Measurements from ENCODE around the gene HBZ. TPM values are rescaled to one million over a fixed set of nuclear protein-coding genes. Genes with fewer than 3 reads are reported as not detected.
"Not testable (repeated sequence)": the region's sequence is repeated elsewhere in the genome, so short reads cannot be mapped to it uniquely, and the experiment has no call there.

HBZ gene
- total RNA-seq, 1 donor from 2014 or later = 0.31 TPM

- DNase-seq = no peak
Observed at GRCh38 chr16:180101-180675, 27.7 kb downstream of the HBZ start, which contains the start of gene HBQ1. HBQ1 (plus strand) TSS chr16:180459; CDS start chr16:180487, 28 bp downstream.

DNA sequence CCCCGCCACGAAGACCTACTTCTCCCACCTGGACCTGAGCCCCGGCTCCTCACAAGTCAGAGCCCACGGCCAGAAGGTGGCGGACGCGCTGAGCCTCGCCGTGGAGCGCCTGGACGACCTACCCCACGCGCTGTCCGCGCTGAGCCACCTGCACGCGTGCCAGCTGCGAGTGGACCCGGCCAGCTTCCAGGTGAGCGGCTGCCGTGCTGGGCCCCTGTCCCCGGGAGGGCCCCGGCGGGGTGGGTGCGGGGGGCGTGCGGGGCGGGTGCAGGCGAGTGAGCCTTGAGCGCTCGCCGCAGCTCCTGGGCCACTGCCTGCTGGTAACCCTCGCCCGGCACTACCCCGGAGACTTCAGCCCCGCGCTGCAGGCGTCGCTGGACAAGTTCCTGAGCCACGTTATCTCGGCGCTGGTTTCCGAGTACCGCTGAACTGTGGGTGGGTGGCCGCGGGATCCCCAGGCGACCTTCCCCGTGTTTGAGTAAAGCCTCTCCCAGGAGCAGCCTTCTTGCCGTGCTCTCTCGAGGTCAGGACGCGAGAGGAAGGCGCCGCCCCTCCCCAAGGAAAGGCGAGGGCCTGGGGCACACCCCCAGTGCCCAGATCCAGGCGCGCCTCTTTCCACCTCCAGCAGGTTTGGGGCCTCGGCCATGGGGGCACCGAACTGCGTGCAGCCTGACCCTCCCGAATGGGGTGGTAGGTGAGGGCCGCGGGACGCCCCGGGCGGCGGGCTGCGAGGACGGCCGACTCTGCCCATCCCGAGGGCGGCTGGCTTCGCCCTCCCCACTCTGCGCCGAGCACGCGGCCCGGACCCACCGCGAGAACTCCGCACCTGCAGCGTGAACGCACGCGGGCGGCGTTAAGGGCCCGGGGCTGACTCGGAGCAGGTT is 28.5 kb downstream of the HBZ start:
- DNase-seq = no peak

DNA sequence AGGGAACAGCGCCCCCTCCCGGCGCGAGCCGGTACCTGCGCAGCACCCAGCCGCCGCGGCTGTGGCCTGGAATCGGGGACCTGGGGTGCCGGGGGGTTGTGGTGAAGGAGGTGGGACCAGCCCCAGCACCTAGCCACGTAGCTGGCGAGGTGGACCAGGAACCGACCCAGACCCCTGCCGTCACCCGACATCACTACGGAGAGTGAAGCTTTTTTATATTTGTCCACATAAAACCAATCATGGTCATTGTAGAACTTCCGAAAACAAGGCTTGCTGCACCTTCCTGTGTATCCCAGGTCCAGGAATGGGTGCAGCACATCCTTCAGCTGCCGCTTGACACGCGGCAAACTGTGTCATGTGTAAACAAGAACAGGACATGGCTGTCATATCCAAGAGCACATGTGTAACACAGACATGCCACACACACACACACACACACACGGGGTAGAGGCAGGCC is 29.1 kb downstream of the HBZ start:
- DNase-seq = no peak

- DNase-seq = no peak
Observed at GRCh38 chr16:183005-183404, 30.6 kb downstream of the HBZ start.

- no peak for DNase-seq
Observed at GRCh38 chr16:185213-185612, 32.8 kb downstream of the HBZ start.

- DNase-seq = no peak
Observed at GRCh38 chr16:185691-186090, 33.2 kb downstream of the HBZ start.

GRCh38 chr16:187330-187729 is 34.9 kb downstream of the HBZ start:
- DNase-seq = no peak

- no peak for DNase-seq
Observed at GRCh38 chr16:188674-189073, 36.2 kb downstream of the HBZ start.

- no peak for DNase-seq
Observed at GRCh38 chr16:189604-190186, 37.3 kb downstream of the HBZ start.

GRCh38 chr16:191831-192230 is 39.4 kb downstream of the HBZ start:
- no peak for DNase-seq

DNA sequence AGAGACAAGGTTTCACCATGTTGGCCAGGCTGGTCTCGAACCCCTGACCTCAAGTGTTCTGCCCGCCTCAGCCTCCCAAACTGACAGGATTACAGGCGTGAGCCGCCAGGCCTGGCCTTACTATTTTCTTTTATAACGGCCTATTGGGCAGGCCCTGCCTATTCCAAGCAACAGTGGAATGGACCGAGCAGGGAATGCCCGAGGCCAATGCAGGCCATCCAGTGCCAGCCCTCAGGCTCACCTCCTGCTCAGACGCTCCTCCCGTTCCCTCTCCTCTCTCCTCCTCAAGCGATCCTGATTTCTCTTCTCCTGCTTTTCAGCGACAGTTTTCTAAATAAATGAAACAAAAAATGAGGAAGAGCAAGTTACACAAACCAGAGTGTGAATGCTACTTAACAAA is 40.2 kb downstream of the HBZ start:
- DNase-seq = no peak

GRCh38 chr16:193441-193840 is 41.0 kb downstream of the HBZ start:
- DNase-seq = no peak

DNA sequence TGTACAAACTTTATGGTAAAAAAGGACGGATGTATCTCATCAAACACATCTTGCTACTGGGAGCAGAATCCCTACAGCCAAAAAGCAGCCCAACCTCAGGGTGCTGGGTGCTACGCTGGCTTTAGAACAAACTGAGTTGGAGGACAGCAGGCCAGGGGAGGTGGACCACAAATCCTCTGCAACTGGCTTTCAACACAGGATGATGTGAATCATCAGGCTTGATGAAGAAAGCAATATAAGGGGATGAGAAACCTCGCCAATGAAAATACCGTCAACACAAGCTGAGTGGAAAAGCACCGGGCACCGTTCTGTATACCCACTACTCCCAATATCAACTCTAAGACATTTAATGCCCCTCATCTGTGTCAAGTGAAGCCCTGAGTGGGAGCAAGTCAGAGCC is 42.1 kb downstream of the HBZ start:
- no peak for DNase-seq

DNA sequence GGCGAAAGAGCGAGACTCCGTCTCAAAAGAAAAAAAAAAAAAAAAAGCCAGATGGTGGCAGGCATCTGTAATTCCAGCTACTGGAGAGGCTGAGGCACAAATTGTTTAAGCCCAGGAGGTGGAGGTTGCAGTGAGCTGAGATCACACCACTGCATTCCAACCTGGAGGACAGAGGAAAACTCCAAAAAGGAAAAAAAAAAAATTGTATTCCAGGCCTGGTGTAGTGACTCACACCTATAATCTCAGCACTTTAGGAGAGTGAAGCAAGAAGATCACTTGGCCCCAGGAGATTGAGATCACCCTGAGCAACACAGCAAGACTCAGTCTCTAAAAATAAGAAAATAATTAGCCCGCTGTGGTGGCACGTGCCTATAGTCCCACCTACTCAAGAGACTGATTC is 47.9 kb downstream of the HBZ start:
- no peak for DNase-seq

DNA sequence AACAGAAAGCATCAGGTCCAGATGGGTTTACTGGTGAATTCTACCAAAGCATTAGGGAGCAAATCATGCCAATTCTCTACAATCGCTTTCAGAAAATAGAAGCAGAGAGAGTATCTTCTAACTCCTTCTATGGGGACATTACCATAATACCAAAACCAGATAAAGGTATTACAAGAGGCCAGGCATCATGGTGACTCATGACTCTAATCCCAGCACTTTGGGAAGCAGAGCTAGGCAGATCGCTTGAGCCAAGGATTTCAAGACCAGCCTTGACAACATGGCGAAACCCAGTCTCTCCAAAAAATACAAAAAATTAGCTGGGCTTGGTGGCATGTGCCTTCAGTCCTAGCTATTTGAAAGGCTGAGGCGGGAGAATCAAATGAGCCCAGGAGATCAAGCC is 50.8 kb downstream of the HBZ start:
- DNase-seq = no peak

- DNase-seq = not testable (repeated sequence)
Observed at GRCh38 chr16:204046-204445, 51.6 kb downstream of the HBZ start.

Small RNA genes within 50 kb of the gene (small RNA-seq; reads per million reads assigned to genes)
- not detected for gene RF00019

Other genes starting within 250 kb of the HBZ start
- 2.8 TPM for gene POLR3K, start 99.0 kb upstream of the HBZ start, total RNA-seq
- gene SNRNP25, start 98.8 kb upstream of the HBZ start, total RNA-seq = 11.4 TPM
- gene RHBDF1, start 80.0 kb upstream of the HBZ start, total RNA-seq = 3.0 TPM
- gene MPG, start 74.4 kb upstream of the HBZ start, total RNA-seq = 50.7 TPM
- gene NPRL3, start 14.0 kb upstream of the HBZ start, total RNA-seq = 6.1 TPM
- gene HBM, start 13.3 kb downstream of the HBZ start, total RNA-seq = 15.0 TPM
- 614 TPM for gene HBA2, start 20.2 kb downstream of the HBZ start, total RNA-seq
- gene HBA1, start 24.0 kb downstream of the HBZ start, total RNA-seq = 270 TPM
- gene HBQ1, start 27.8 kb downstream of the HBZ start, total RNA-seq = 5.3 TPM
- gene LUC7L, start 76.8 kb downstream of the HBZ start, total RNA-seq = 76.4 TPM
- gene FAM234A, start 82.2 kb downstream of the HBZ start, total RNA-seq = 20.7 TPM
- 2.8 TPM for gene RGS11, start 123.3 kb downstream of the HBZ start, total RNA-seq
- 35.9 TPM for gene ARHGDIG, start 127.9 kb downstream of the HBZ start, total RNA-seq
- gene PDIA2, start 130.5 kb downstream of the HBZ start, total RNA-seq = 6.4 TPM
- gene AXIN1, start 200.1 kb downstream of the HBZ start, total RNA-seq = 18.7 TPM
- 28.1 TPM for gene MRPL28, start 217.9 kb downstream of the HBZ start, total RNA-seq
- 14.3 TPM for gene PGAP6, start 229.3 kb downstream of the HBZ start, total RNA-seq
- 15.4 TPM for gene NME4, start 244.6 kb downstream of the HBZ start, total RNA-seq
- 7.6 TPM for gene DECR2, start 249.2 kb downstream of the HBZ start, total RNA-seq

All from occipital lobe (tissue), 3 donors.